Fibroblast of mammary gland (primary cell): Measurements from ENCODE around the gene KAT5.
A peak's percentile ranks its signal among the peaks of the same experiment; 100 is the strongest.

ENCODE experiments used
- DNase-seq: peaks from one replicate; pipeline ENCODE4 v3.0.0-alpha.2; 2010; ENCODE audit warnings: low read depth
- H3K4me3 ChIP-seq: 2 replicates; pipeline ENCODE4 v1.5.1; 2011; ENCODE audit warnings: low read depth, mild to moderate bottlenecking, low read length, moderate library complexity; ENCODE audit not compliant: control insufficient read depth
- CTCF ChIP-seq: conservative IDR thresholded peaks from 2 replicates; pipeline ENCODE4 v1.5.1; 2011; ENCODE audit warnings: low read depth, low read length, inconsistent platforms; ENCODE audit not compliant: control insufficient read depth, insufficient read depth

The KAT5 gene

GRCh38 chr11:65712633-65713076 lies 603 bp downstream of the KAT5 start:
- TF ChIP-seq CTCF = no peak

GRCh38 chr11:65713212-65713969 lies 1.3 kb downstream of the KAT5 start:
- H3K4me3 ChIP-seq = peak overlapping the region; percentile 78
- no peak for TF ChIP-seq CTCF
- no peak for DNase-seq

More at GRCh38 chr11:65712633-65713076, 603 bp downstream of the KAT5 start:
- no peak for DNase-seq
- peak overlapping the region; percentile 78 for H3K4me3 ChIP-seq

GRCh38 chr11:65714433-65714832 lies 2.4 kb downstream of the KAT5 start:
- no peak for TF ChIP-seq CTCF
- no peak overlapping the region for H3K4me3 ChIP-seq
- no peak for DNase-seq

GRCh38 chr11:65716302-65716701 lies 4.2 kb downstream of the KAT5 start:
- no peak overlapping the region for H3K4me3 ChIP-seq
- no peak for DNase-seq
- TF ChIP-seq CTCF = no peak

- H3K4me3 ChIP-seq = no peak overlapping the region
- no peak for DNase-seq
- no peak for TF ChIP-seq CTCF
Measured at GRCh38 chr11:65716774-65717405, 4.8 kb downstream of the KAT5 start.

- no peak for DNase-seq
- no peak for TF ChIP-seq CTCF
- no peak overlapping the region for H3K4me3 ChIP-seq
Measured at GRCh38 chr11:65717906-65718305, 5.9 kb downstream of the KAT5 start.
